HCT116 (cell line): ENCODE results near the gene ERN1. TPM values are rescaled to one million over a fixed set of nuclear protein-coding genes. Genes with fewer than 3 reads are reported as not detected.

Experiments used
- ATAC-seq: fragments of 200-7000 bp; cut with Tn5 transposase; 2 replicates; pipeline ENCODE4 v1.9.1; 2020; ENCODE audit warnings: mild to moderate bottlenecking, moderate library complexity
- BruUV-seq: library from RNA; stranded (reverse); fragments of 400-500 nt; replicated peaks from 2 replicates; lab custom pipeline; 2021; lab: Mats Ljungman, UMichigan
- CTCF ChIA-PET: fragments of 300-600 bp; sonication (Branson Sonifier 250); formaldehyde crosslinking; loops from one replicate; lab custom pipeline; 2021; ENCODE audit warnings: antibody characterized with exemption; lab: Charles Lee
- POLR2A ChIA-PET: fragments of 300-600, 350-600 bp; sonication (Branson Sonifier 250); formaldehyde crosslinking; loops from one replicate; lab custom pipeline; 2021; ENCODE audit warnings: antibody characterized with exemption; lab: Charles Lee
- RAD21 ChIA-PET, 2 experiments: fragments of 300-600 bp; sonication (Branson Sonifier 250); formaldehyde crosslinking; loops; one replicate each; lab custom pipeline; 2023; ENCODE audit warnings: low total read pairs in 2 of 2; ENCODE audit not compliant: uncharacterized antibody in 2 of 2, unreplicated experiment in 2 of 2, low non-redundant PET in 1 of 2; lab: Charles Lee
- DNase-seq: peaks from one replicate; pipeline ENCODE4 v3.0.0-alpha.2; 2010; ENCODE audit warnings: low read depth, low spot score
- H2AFZ ChIP-seq: fragments of 200-600 bp; shearing (Covaris generic), sonication (generic); 2 replicates; pipeline ENCODE4 v1.6.1; 2017; ENCODE audit warnings: low read depth, mixed run types, mixed read lengths, antibody characterized with exemption, low read length; ENCODE audit not compliant: poor library complexity, severe bottlenecking
- H3K27ac ChIP-seq: 2 replicates; pipeline ENCODE4 v1.5.1; 2012; ENCODE audit warnings: low read depth, low read length
- H3K27me3 ChIP-seq: fragments of 200-600 bp; sonication (generic); 2 replicates; pipeline ENCODE4 v1.6.1; 2016; ENCODE audit warnings: mixed run types, low read length, mixed read lengths; ENCODE audit not compliant: insufficient read depth
- H3K36me3 ChIP-seq, 2 experiments: fragments of 200-500 bp in 1 of 2; fragments of 200-600 bp in 1 of 2; sonication (Bioruptor generic) in 1 of 2; sonication (generic) in 1 of 2; 2 replicates each; pipeline versions ENCODE4 v1.5.1 to v1.6.1; 2014 to 2016; ENCODE audit warnings: low read length in 2 of 2, inconsistent platforms in 1 of 2, mixed read lengths in 1 of 2, mixed run types in 1 of 2; ENCODE audit not compliant: insufficient read depth in 2 of 2, control insufficient read depth in 1 of 2
- H3K4me1 ChIP-seq, 2 experiments: fragments of 200-600 bp in 1 of 2; sonication (generic) in 1 of 2; 2 replicates each; pipeline versions ENCODE4 v1.5.1 to v1.6.1; 2012 to 2017; ENCODE audit warnings: low read length in 2 of 2, inconsistent platforms in 1 of 2, mild to moderate bottlenecking in 1 of 2, mixed read lengths in 1 of 2, mixed run types in 1 of 2, moderate library complexity in 1 of 2; ENCODE audit not compliant: insufficient read depth in 2 of 2, control insufficient read depth in 1 of 2
- H3K4me2 ChIP-seq: fragments of 200-600 bp; sonication (generic); 2 replicates; pipeline ENCODE4 v1.6.1; 2017; ENCODE audit warnings: mixed run types, low read length, mixed read lengths
- H3K4me3 ChIP-seq, 2 experiments: fragments of 200-600 bp in 1 of 2; sonication (generic) in 1 of 2; replicated peaks in 1 of 2; 2 replicates each; pipeline ENCODE4 v1.5.1; 2011 to 2016; ENCODE audit warnings: low read length in 2 of 2, control low read depth in 1 of 2, low read depth in 1 of 2, mild to moderate bottlenecking in 1 of 2, mixed read lengths in 1 of 2, mixed run types in 1 of 2
- H3K79me2 ChIP-seq: fragments of 200-600 bp; sonication (generic); 2 replicates; pipeline ENCODE4 v1.6.1; 2017; ENCODE audit warnings: mild to moderate bottlenecking, mixed run types, low read length, moderate library complexity, mixed read lengths; ENCODE audit not compliant: insufficient read depth
- H3K9ac ChIP-seq: fragments of 200-600 bp; sonication (generic); 2 replicates; pipeline ENCODE4 v1.6.1; 2016; ENCODE audit warnings: low read length, mixed read lengths
- H3K9me2 ChIP-seq: fragments of 200-600 bp; sonication (generic), shearing (Covaris generic); 2 replicates; pipeline ENCODE4 v1.6.1; 2017; ENCODE audit warnings: mixed run types, mild to moderate bottlenecking, moderate library complexity; ENCODE audit not compliant: insufficient read depth
- H3K9me3 ChIP-seq, 2 experiments: fragments of 200-500 bp in 1 of 2; fragments of 200-600 bp in 1 of 2; sonication (Bioruptor generic) in 1 of 2; sonication (generic) in 1 of 2; 2 replicates each; pipeline ENCODE4 v1.6.1; 2014 to 2017; ENCODE audit warnings: low read length in 2 of 2, mixed read lengths in 2 of 2, inconsistent platforms in 1 of 2, low read depth in 1 of 2, mild to moderate bottlenecking in 1 of 2, mixed run types in 1 of 2, moderate library complexity in 1 of 2; ENCODE audit not compliant: control insufficient read depth in 1 of 2, insufficient read depth in 1 of 2
- H4K20me1 ChIP-seq: fragments of 200-600 bp; sonication (generic), shearing (Covaris generic); 2 replicates; pipeline ENCODE4 v1.6.1; 2017; ENCODE audit warnings: mixed run types, mild to moderate bottlenecking, moderate library complexity; ENCODE audit not compliant: insufficient read depth
- CBX3 ChIP-seq: IDR thresholded peaks from 2 replicates; pipeline ENCODE4 v1.6.1; 2012; ENCODE audit warnings: low read depth
- CEBPB ChIP-seq: IDR thresholded peaks from 2 replicates; pipeline ENCODE4 v1.6.1; 2012; ENCODE audit warnings: low read depth
- EZH2 ChIP-seq: fragments of 200-600 bp; sonication (generic); IDR thresholded peaks from 2 replicates; pipeline ENCODE4 v1.6.1; 2017; ENCODE audit warnings: antibody characterized with exemption, mixed run types
- FOSL1 ChIP-seq: IDR thresholded peaks from 2 replicates; pipeline ENCODE4 v1.6.1; 2012; ENCODE audit warnings: low read depth
- JUND ChIP-seq: IDR thresholded peaks from 2 replicates; pipeline ENCODE4 v1.6.1; 2012
- MAX ChIP-seq: IDR thresholded peaks from 2 replicates; pipeline ENCODE4 v1.6.1; 2012
- POLR2A ChIP-seq: IDR thresholded peaks from 2 replicates; pipeline ENCODE4 v1.7.0; 2011; ENCODE audit warnings: borderline replicate concordance; ENCODE audit not compliant: insufficient read depth, insufficient read length; ENCODE audit errors: extremely low read depth
- POLR2AphosphoS5 ChIP-seq: IDR thresholded peaks from 2 replicates; pipeline ENCODE4 v1.6.1; 2011; ENCODE audit warnings: mild to moderate bottlenecking, low read depth, low read length, moderate library complexity
- RAD21 ChIP-seq: IDR thresholded peaks from 2 replicates; pipeline ENCODE4 v1.6.1; 2012; ENCODE audit warnings: low read depth, mild to moderate bottlenecking
- SIN3A ChIP-seq: IDR thresholded peaks from 2 replicates; pipeline ENCODE4 v1.6.1; 2012; ENCODE audit warnings: low read depth
- SP1 ChIP-seq: IDR thresholded peaks from 2 replicates; pipeline ENCODE4 v1.6.1; 2012; ENCODE audit warnings: low read depth
- YY1 ChIP-seq: IDR thresholded peaks from 2 replicates; pipeline ENCODE4 v1.6.1; 2011; ENCODE audit warnings: low read length, low read depth, moderate library complexity, mild to moderate bottlenecking; ENCODE audit not compliant: insufficient replicate concordance; ENCODE audit errors: extremely low read depth
- ZBTB33 ChIP-seq: IDR thresholded peaks from 2 replicates; pipeline ENCODE4 v1.6.1; 2011; ENCODE audit warnings: mild to moderate bottlenecking, low read length, moderate library complexity; ENCODE audit not compliant: insufficient replicate concordance; ENCODE audit errors: extremely low read depth
- intact Hi-C: fragments of 100-400 bp; cut with micrococcal nuclease; formaldehyde crosslinking; loops from 2 replicates; pipeline ENCODE4 v1.10.0; 2022
- total RNA-seq: library from RNA; stranded (reverse); gene quantifications from one replicate; pipeline ENCODE4 v1.2.1, GENCODE V29; 2021; ENCODE audit not compliant: unreplicated experiment

Gene ERN1
- total RNA-seq, 1 experiment from 2014 or later: 28.2 TPM

- no peak for TF ChIP-seq ZBTB33
- TF ChIP-seq YY1: no peak
- TF ChIP-seq, all 23 proteins: peak for 10
Measured at GRCh38 chr17:64148017-64148631, 18.2 kb upstream of the ERN1 start (continued).

- ATAC-seq: peak; percentile 12
- POLR2A ChIA-PET: interaction anchor here (1.6 to 4.8 kb wide), 5 partner anchors 12 to 134 kb away, joined by 6 to 57 read pairs (median 9); no protein-coding TSS in a partner anchor
Measured at GRCh38 chr17:64147110-64148016, 17.4 kb upstream of the ERN1 start.

More at GRCh38 chr17:64147110-64148016, 17.4 kb upstream of the ERN1 start:
- Histone ChIP-seq H3K9ac (peak overlapping the region; percentile 96), H3K4me2 (peak overlapping the region; percentile 89), H3K79me2 (peaks cover 12% of the 10 kb centered on the region; the same call in 1 of the 2 replicates), H3K36me3 (peaks cover 0 to 16% of the 10 kb centered on the region in 2 experiments; a peak in 1 of 4 replicates), H3K27me3 (no peaks in the 10 kb centered on the region), H2AFZ (no peak overlapping the region), H3K9me3 (no peaks in the 10 kb centered on the region), H3K9me2 (no peaks in the 10 kb centered on the region), H4K20me1 (no peaks in the 10 kb centered on the region)
- intact Hi-C loops: loop anchor here (1.0 to 10.0 kb wide), 4 partner anchors 115 to 347 kb away; partner anchors contain the start of genes POLG2 and TEX2
- CTCF ChIA-PET: interaction anchor here (2.5 to 3.0 kb wide), 4 partner anchors 14 to 273 kb away, joined by 6 to 26 read pairs (median 12); no protein-coding TSS in a partner anchor
- DNase-seq: no peak
- no TSS peak for BruUV-seq
- RAD21 ChIA-PET: interaction anchor here in 1 of 2 experiments (1.6 kb wide), 1 partner anchor 134 kb away, joined by 6 read pairs; no protein-coding TSS in a partner anchor
- TF ChIP-seq MAX: peak; percentile 12; the same call in 1 of the 2 replicates
- TF ChIP-seq RAD21: peak; percentile 30
- peak; percentile 98 for TF ChIP-seq POLR2A
- TF ChIP-seq JUND: no peak; the same call in 1 of the 2 replicates
- peak; percentile 84 for TF ChIP-seq CEBPB
- peak; percentile 89 for TF ChIP-seq POLR2AphosphoS5
- peak; percentile 10 for TF ChIP-seq SIN3A
- peak; percentile 36 for TF ChIP-seq CBX3
- TF ChIP-seq ZBTB33: peak; percentile 16
- no peak for TF ChIP-seq FOSL1
- TF ChIP-seq EZH2: no peak
- peak; percentile 8; the same call in 1 of the 2 replicates for TF ChIP-seq SP1
- TF ChIP-seq, all 23 proteins: peak for 9
- Histone ChIP-seq H3K27ac (peak overlapping the region; percentile 95), H3K4me1 (peaks cover 6 to 29% of the 10 kb centered on the region in 2 experiments; a peak in 3 of 4 replicates), H3K4me3 (peak overlapping the region; percentile 74 to 88)
